GM12891 (cell line): ENCODE data around the gene TENM3.

Experiments
- POLR2AphosphoS5 ChIP-seq: IDR thresholded peaks from 2 replicates; pipeline ENCODE4 v1.6.1; 2011; ENCODE audit warnings: low read depth, low read length, control low read depth
- TAF1 ChIP-seq: IDR thresholded peaks from 2 replicates; pipeline ENCODE4 v1.6.1; 2011; ENCODE audit warnings: low read depth, low read length, control low read depth

DNA sequence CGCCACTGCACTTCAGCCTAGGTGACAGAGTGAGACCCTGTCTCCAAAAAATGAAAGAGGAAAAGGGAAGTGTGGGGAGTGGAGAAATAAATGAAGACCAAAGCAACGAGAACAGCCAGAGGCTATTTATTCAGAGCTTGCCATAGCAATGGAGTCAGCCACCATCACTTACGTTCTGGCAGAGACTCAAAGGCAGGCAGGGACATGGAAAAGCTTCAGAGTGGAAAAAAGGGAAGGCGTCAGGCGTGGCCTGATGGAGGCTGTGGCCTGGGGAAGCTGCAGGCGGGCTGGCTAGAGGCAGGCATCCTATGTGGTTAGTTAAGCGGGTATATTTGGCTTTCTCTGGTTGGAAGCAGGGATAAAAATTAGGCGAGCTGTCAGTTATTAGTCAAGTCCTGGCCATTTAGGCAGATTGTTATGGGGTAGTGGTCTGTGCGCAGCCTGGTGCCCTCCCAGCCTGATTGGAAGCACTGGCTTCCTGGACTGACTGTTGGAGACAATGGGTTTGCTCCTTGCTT lies 600.7 kb downstream of the TENM3 start:
- TF ChIP-seq TAF1 (no peak), POLR2AphosphoS5 (no peak)
